RWPE2 (cell line): ENCODE measurements around the gene TXNRD3.
"Not testable (repeated sequence)": the region's sequence is repeated elsewhere in the genome, so short reads cannot be mapped to it uniquely, and the experiment has no call there.

ENCODE experiments used
- ATAC-seq: fragments of 200-7000 bp; cut with Tn5 transposase; 3 replicates; pipeline ENCODE4 v1.9.1; 2021; ENCODE audit warnings: low read depth
- DNase-seq: peaks from one replicate; pipeline ENCODE4 v3.0.0-alpha.2; 2020; ENCODE audit warnings: low spot score
- H3K27ac ChIP-seq: fragments of 450-650 bp; 2 replicates; pipeline ENCODE4 v1.5.1; 2017; ENCODE audit warnings: mild to moderate bottlenecking; ENCODE audit not compliant: poor library complexity, severe bottlenecking
- H3K27me3 ChIP-seq: fragments of 250-450 bp; sonication (Bioruptor Pico); 2 replicates; pipeline ENCODE4 v1.5.1; 2021; ENCODE audit warnings: mild to moderate bottlenecking, moderate library complexity; ENCODE audit not compliant: insufficient read depth, poor library complexity, severe bottlenecking
- H3K36me3 ChIP-seq: fragments of 250-450 bp; sonication (Bioruptor Pico); 2 replicates; pipeline ENCODE4 v1.5.1; 2020; ENCODE audit warnings: low read depth, mild to moderate bottlenecking, moderate library complexity
- H3K4me1 ChIP-seq: fragments of 250-450 bp; sonication (Bioruptor Pico); 2 replicates; pipeline ENCODE4 v1.5.1; 2021; ENCODE audit warnings: mild to moderate bottlenecking, moderate library complexity; ENCODE audit not compliant: insufficient read depth, poor library complexity, severe bottlenecking
- H3K4me3 ChIP-seq: fragments of 250-450 bp; sonication (Bioruptor Pico); 2 replicates; pipeline ENCODE4 v1.5.1; 2021; ENCODE audit warnings: mild to moderate bottlenecking, moderate library complexity; ENCODE audit not compliant: severe bottlenecking
- H3K9me3 ChIP-seq: fragments of 250-450 bp; sonication (Bioruptor Pico); 2 replicates; pipeline ENCODE4 v1.5.1; 2021; ENCODE audit warnings: mild to moderate bottlenecking, moderate library complexity; ENCODE audit not compliant: severe bottlenecking
- CTCF ChIP-seq: fragments of 450-650 bp; IDR thresholded peaks from one replicate; pipeline ENCODE4 v1.5.1; 2017; ENCODE audit warnings: mild to moderate bottlenecking, moderate library complexity; ENCODE audit not compliant: poor library complexity, severe bottlenecking

The TXNRD3 gene

GRCh38 chr3:126609909-126610308 is 45.0 kb downstream of the TXNRD3 start:
- H3K27me3 ChIP-seq: no peaks in the 10 kb centered on the region
- H3K9me3 ChIP-seq: no peaks in the 10 kb centered on the region
- no peak overlapping the region for H3K4me3 ChIP-seq
- no peak for DNase-seq
- ATAC-seq: no peak
- peaks cover 43% of the 10 kb centered on the region for H3K36me3 ChIP-seq
- no peak for TF ChIP-seq CTCF
- H3K4me1 ChIP-seq: no peaks in the 10 kb centered on the region
- H3K27ac ChIP-seq: no peak overlapping the region

- peaks cover 24% of the 10 kb centered on the region for H3K36me3 ChIP-seq
- no peak for DNase-seq
- ATAC-seq: peak; percentile 78; the same call in 2 of the 3 replicates
- no peaks in the 10 kb centered on the region for H3K9me3 ChIP-seq
- H3K27me3 ChIP-seq: no peaks in the 10 kb centered on the region
- H3K4me3 ChIP-seq: no peak overlapping the region
- no peaks in the 10 kb centered on the region for H3K4me1 ChIP-seq
- TF ChIP-seq CTCF: no peak
- no peak overlapping the region for H3K27ac ChIP-seq
These were observed 47.6 kb downstream of the TXNRD3 start for GRCh38 chr3:126607214-126607908.

- DNase-seq: no peak
- Histone ChIP-seq H3K9me3 (no peaks in the 10 kb centered on the region), H3K4me3 (no peak overlapping the region), H3K4me1 (no peaks in the 10 kb centered on the region), H3K36me3 (peaks cover 24% of the 10 kb centered on the region), H3K27me3 (no peaks in the 10 kb centered on the region), H3K27ac (no peak overlapping the region)
- no peak for TF ChIP-seq CTCF
- ATAC-seq: no peak
These were observed 48.9 kb downstream of the TXNRD3 start for GRCh38 chr3:126606001-126606400.

GRCh38 chr3:126604691-126605090 is 50.2 kb downstream of the TXNRD3 start:
- TF ChIP-seq CTCF: no peak

GRCh38 chr3:126599101-126599500 is 55.8 kb downstream of the TXNRD3 start:
- H3K4me1 ChIP-seq: no peaks in the 10 kb centered on the region
- TF ChIP-seq CTCF: no peak
- H3K36me3 ChIP-seq: no peaks in the 10 kb centered on the region
- H3K27ac ChIP-seq: no peak overlapping the region
- H3K4me3 ChIP-seq: no peak overlapping the region
- no peaks in the 10 kb centered on the region for H3K9me3 ChIP-seq
- ATAC-seq: no peak
- no peak for DNase-seq
- no peaks in the 10 kb centered on the region for H3K27me3 ChIP-seq

More at GRCh38 chr3:126604691-126605090, 50.2 kb downstream of the TXNRD3 start:
- no peak overlapping the region for H3K27ac ChIP-seq
- DNase-seq: no peak
- no peaks in the 10 kb centered on the region for H3K4me1 ChIP-seq
- no peaks in the 10 kb centered on the region for H3K27me3 ChIP-seq
- peaks cover 24% of the 10 kb centered on the region for H3K36me3 ChIP-seq
- no peaks in the 10 kb centered on the region for H3K9me3 ChIP-seq
- H3K4me3 ChIP-seq: no peak overlapping the region
- no peak for ATAC-seq

GRCh38 chr3:126595479-126595878 is 59.4 kb downstream of the TXNRD3 start:
- not testable (repeated sequence) for H3K4me1 ChIP-seq, ATAC-seq, H3K27ac ChIP-seq, H3K27me3 ChIP-seq, H3K9me3 ChIP-seq, DNase-seq, H3K36me3 ChIP-seq, H3K4me3 ChIP-seq

GRCh38 chr3:126591515-126591914 is 63.4 kb downstream of the TXNRD3 start:
- H3K4me1 ChIP-seq, H3K4me3 ChIP-seq, DNase-seq, H3K36me3 ChIP-seq, ATAC-seq, H3K27me3 ChIP-seq, H3K27ac ChIP-seq, H3K9me3 ChIP-seq: not testable (repeated sequence)
